SK-N-SH (cell line): Measurements from ENCODE around the gene FOXF1. TPM values are rescaled to one million over a fixed set of nuclear protein-coding genes. Genes with fewer than 3 reads are reported as not detected.
A peak's percentile ranks its signal among the peaks of the same experiment; 100 is the strongest.

Experiments
- CTCF ChIA-PET: fragments of 300-600, 350-600 bp; formaldehyde crosslinking; extraction: SDS; loops from one replicate; lab custom pipeline; 2021; lab: Yijun Ruan, JAX
- POLR2A ChIA-PET: fragments of 350-600 bp; sonication (Branson Sonifier 250); formaldehyde crosslinking; extraction: SDS; loops from one replicate; lab custom pipeline; 2020; ENCODE audit warnings: antibody characterized with exemption, inconsistent platforms; lab: Yijun Ruan, JAX
- DNase-seq: peaks from one replicate; pipeline ENCODE4 v3.0.0; 2012
- H2AFZ ChIP-seq: fragments of 200-600 bp; sonication (generic); 2 replicates; pipeline ENCODE4 v1.8.1; 2016; ENCODE audit warnings: antibody characterized with exemption, mild to moderate bottlenecking, low read depth
- H3F3A ChIP-seq: fragments of 200-600 bp; sonication (generic); replicated peaks from 2 replicates; pipeline ENCODE3; 2016; ENCODE audit warnings: antibody characterized with exemption, mild to moderate bottlenecking; ENCODE audit not compliant: insufficient read depth
- H3K27ac ChIP-seq, 2 experiments: fragments of 200-500 bp in 1 of 2; fragments of 200-600 bp in 1 of 2; sonication (Bioruptor generic) in 1 of 2; sonication (generic), shearing (Covaris generic) in 1 of 2; 2 replicates each; pipeline versions ENCODE4 v1.5.1 to v1.6.1; 2014 to 2016; ENCODE audit warnings: low read depth in 2 of 2, inconsistent platforms in 1 of 2, low read length in 1 of 2, mild to moderate bottlenecking in 1 of 2, mixed read lengths in 1 of 2
- H3K27me3 ChIP-seq: fragments of 200-600 bp; sonication (generic), shearing (Covaris generic); 2 replicates; pipeline ENCODE4 v1.6.1; 2016; ENCODE audit warnings: mixed run types; ENCODE audit not compliant: insufficient read depth
- H3K36me3 ChIP-seq, 2 experiments: fragments of 200-500 bp in 1 of 2; fragments of 200-600 bp in 1 of 2; sonication (Bioruptor generic) in 1 of 2; sonication (generic) in 1 of 2; replicated peaks in 1 of 2; 2 replicates each; pipeline versions ENCODE3 to v1.5.1; 2014 to 2016; ENCODE audit warnings: low read length in 1 of 2, mild to moderate bottlenecking in 1 of 2; ENCODE audit not compliant: insufficient read depth in 2 of 2, control insufficient read depth in 1 of 2
- H3K4me1 ChIP-seq, 2 experiments: fragments of 200-500 bp in 1 of 2; fragments of 200-600 bp in 1 of 2; sonication (Bioruptor generic) in 1 of 2; sonication (generic), shearing (Covaris generic) in 1 of 2; 2 replicates each; pipeline versions ENCODE4 v1.5.1 to v1.6.1; 2014 to 2016; ENCODE audit warnings: low read depth in 1 of 2, low read length in 1 of 2, mixed run types in 1 of 2; ENCODE audit not compliant: insufficient read depth in 2 of 2, control insufficient read depth in 1 of 2
- H3K4me2 ChIP-seq: fragments of 200-600 bp; sonication (generic), shearing (Covaris generic); 2 replicates; pipeline ENCODE4 v1.6.1; 2017; ENCODE audit warnings: mixed run types
- H3K4me3 ChIP-seq, 2 experiments: fragments of 200-500 bp in 1 of 2; fragments of 200-600 bp in 1 of 2; sonication (Bioruptor generic) in 1 of 2; sonication (generic), shearing (Covaris generic) in 1 of 2; 2 replicates each; pipeline versions ENCODE4 v1.5.1 to v1.8.1; 2014 to 2016; ENCODE audit warnings: low read depth in 2 of 2, inconsistent platforms in 1 of 2, low read length in 1 of 2, mild to moderate bottlenecking in 1 of 2, mixed read lengths in 1 of 2, moderate library complexity in 1 of 2
- H3K79me2 ChIP-seq: fragments of 200-600 bp; sonication (generic); 2 replicates; pipeline ENCODE4 v1.8.1; 2017; ENCODE audit warnings: mild to moderate bottlenecking; ENCODE audit not compliant: insufficient read depth
- H3K9ac ChIP-seq: fragments of 200-600 bp; sonication (generic); 2 replicates; pipeline ENCODE4 v1.6.1; 2017; ENCODE audit warnings: mixed run types
- H3K9me2 ChIP-seq: fragments of 200-600 bp; sonication (generic); 2 replicates; pipeline ENCODE4 v1.6.1; 2017; ENCODE audit warnings: mixed run types
- H3K9me3 ChIP-seq: fragments of 200-600 bp; sonication (generic); 2 replicates; pipeline ENCODE4 v1.6.1; 2017; ENCODE audit warnings: mixed run types, mild to moderate bottlenecking, moderate library complexity
- H4K20me1 ChIP-seq: fragments of 200-600 bp; sonication (generic); 2 replicates; pipeline ENCODE4 v1.6.1; 2017; ENCODE audit warnings: mild to moderate bottlenecking, mixed run types; ENCODE audit not compliant: insufficient read depth
- EZH2phosphoT487 ChIP-seq: fragments of 200-600 bp; sonication (generic); IDR thresholded peaks from 2 replicates; pipeline ENCODE4 v1.6.1; 2017; ENCODE audit warnings: low read depth, mixed run types, mild to moderate bottlenecking, antibody characterized with exemption, moderate library complexity, borderline replicate concordance
- FOXJ3 ChIP-seq: sonication (generic); formaldehyde crosslinking; IDR thresholded peaks from 2 replicates; pipeline ENCODE4 v1.5.1; 2020; ENCODE audit warnings: mild to moderate bottlenecking, missing genetic modification reagents
- FOXM1 ChIP-seq: IDR thresholded peaks from 2 replicates; pipeline ENCODE4 v1.4.0; 2012; ENCODE audit warnings: low read depth, mild to moderate bottlenecking
- GABPA ChIP-seq: IDR thresholded peaks from 2 replicates; pipeline ENCODE4 v1.4.0; 2012; ENCODE audit warnings: low read depth, mild to moderate bottlenecking
- GATA2 ChIP-seq: sonication (generic); formaldehyde crosslinking; IDR thresholded peaks from 2 replicates; pipeline ENCODE4 v1.5.0; 2020; ENCODE audit warnings: mild to moderate bottlenecking, missing genetic modification reagents
- MEF2A ChIP-seq: IDR thresholded peaks from 2 replicates; pipeline ENCODE4 v1.4.0; 2012; ENCODE audit warnings: low read depth, borderline replicate concordance
- NFIC ChIP-seq: IDR thresholded peaks from 2 replicates; pipeline ENCODE4 v1.4.0; 2012; ENCODE audit warnings: borderline replicate concordance
- POLR2AphosphoS5 ChIP-seq: IDR thresholded peaks from 2 replicates; pipeline ENCODE4 v1.6.1; 2012; ENCODE audit warnings: low read depth, low read length
- RAD21 ChIP-seq: IDR thresholded peaks from 2 replicates; pipeline ENCODE4 v1.6.1; 2012; ENCODE audit warnings: mild to moderate bottlenecking, low read length
- RFX5 ChIP-seq: IDR thresholded peaks from 2 replicates; pipeline ENCODE4 v1.6.1; 2012; ENCODE audit warnings: mild to moderate bottlenecking, improper control_type of control experiment, low read length
- RXRA ChIP-seq: IDR thresholded peaks from 2 replicates; pipeline ENCODE4 v1.4.0; 2012; ENCODE audit warnings: low read depth, mild to moderate bottlenecking, borderline replicate concordance
- SIN3A ChIP-seq: IDR thresholded peaks from 2 replicates; pipeline ENCODE4 v1.6.1; 2012; ENCODE audit warnings: low read depth, mild to moderate bottlenecking, low read length, moderate library complexity, borderline replicate concordance
- SMC3 ChIP-seq: IDR thresholded peaks from 2 replicates; pipeline ENCODE4 v1.6.1; 2012; ENCODE audit warnings: low read depth, low read length, improper control_type of control experiment
- TAF1 ChIP-seq: IDR thresholded peaks from 2 replicates; pipeline ENCODE4 v1.6.1; 2012; ENCODE audit warnings: low read depth, mild to moderate bottlenecking, low read length, moderate library complexity, borderline replicate concordance
- WGBS: methylation state at CpG from one replicate; pipeline ENCODE4 v1.1.6; 2017; ENCODE audit warnings: low lambda C conversion rate; 5-methylcytosine and 5-hydroxymethylcytosine counted together
- polyA plus RNA-seq, 3 experiments: library from polyadenylated mRNA; depleted of rRNA; stranded (reverse); fragments of >200 nt; gene quantifications; 2 replicates each; pipeline ENCODE4 v1.2.3, GENCODE V29; 2012
- TF ChIP-seq, protein P1 (sequence below): fragments of 200-600 bp; sonication (generic); IDR thresholded peaks from 2 replicates; pipeline ENCODE4 v1.6.1; 2017; ENCODE audit warnings: antibody characterized with exemption, mild to moderate bottlenecking, moderate library complexity
- TF ChIP-seq, protein P2 (sequence below): IDR thresholded peaks from 2 replicates; pipeline ENCODE4 v1.4.0; 2012; ENCODE audit warnings: low read depth, borderline replicate concordance

Gene FOXF1
- polyA plus RNA-seq, 1 of the 3 experiments (the other 2 are of a cell fraction) = 0.02 TPM

DNA sequence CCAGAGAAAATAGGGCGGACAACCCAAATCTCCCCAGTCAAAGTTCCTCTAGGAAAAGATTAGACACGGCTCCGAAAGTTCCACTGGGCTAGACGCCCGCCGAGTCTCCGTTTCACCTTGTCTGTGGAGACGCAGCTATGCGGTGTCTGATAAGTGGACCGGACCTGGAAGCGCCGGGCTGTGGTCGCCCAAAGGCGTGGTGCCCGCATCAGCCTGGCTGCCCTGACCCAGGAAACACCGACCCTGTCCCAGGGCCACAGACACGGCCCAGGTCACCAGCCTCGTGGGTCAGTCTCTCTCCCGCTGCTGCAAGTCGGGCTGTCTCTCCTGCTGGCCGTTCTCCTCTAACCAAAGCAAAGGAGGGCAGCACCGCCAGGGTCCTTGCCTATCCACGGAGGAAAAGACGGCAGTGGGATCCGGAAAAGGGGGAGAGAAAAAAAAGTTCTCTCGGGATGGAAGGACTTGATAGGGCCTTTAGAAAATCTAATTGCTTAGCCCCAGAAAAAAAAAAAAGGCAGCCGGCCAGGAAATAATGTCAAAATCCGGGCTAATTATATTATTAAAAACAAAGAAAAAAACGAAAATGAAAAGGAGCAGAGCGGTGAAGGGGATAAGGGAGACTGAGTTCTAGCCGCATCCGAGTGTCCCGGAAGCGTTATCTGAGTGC is 13.9 kb upstream of the FOXF1 start:
- 5% methylated on average over 23 of the region's 34 CpGs for WGBS
- Histone ChIP-seq H4K20me1 (0 out of 2 replicates have a peak, but pooled peaks cover 4% of the 10 kb centered on the region), H3K4me2 (no peak overlapping the region), H3K4me1 (no peaks in the 10 kb centered on the region), H3K79me2 (no peaks in the 10 kb centered on the region), H3K9me2 (no peaks in the 10 kb centered on the region), H2AFZ (no peak overlapping the region), H3K36me3 (no peaks in the 10 kb centered on the region), H3K9me3 (no peaks in the 10 kb centered on the region), H3F3A (no peaks in the 10 kb centered on the region), H3K9ac (no peak overlapping the region), H3K4me3 (no peak overlapping the region), H3K27ac (no peak overlapping the region), H3K27me3 (peaks cover 97% of the 10 kb centered on the region)
- no peak for DNase-seq
- ChIA-PET POLR2A (no interaction called here), CTCF (no interaction called here)
- TF ChIP-seq RFX5 = no peak
- no peak for TF ChIP-seq GABPA
- no peak for TF ChIP-seq GATA2
- no peak for TF ChIP-seq FOXM1
- TF ChIP-seq MEF2A = no peak
- TF ChIP-seq TAF1 = no peak
- no peak for TF ChIP-seq FOXJ3
- no peak for TF ChIP-seq NFIC

DNA sequence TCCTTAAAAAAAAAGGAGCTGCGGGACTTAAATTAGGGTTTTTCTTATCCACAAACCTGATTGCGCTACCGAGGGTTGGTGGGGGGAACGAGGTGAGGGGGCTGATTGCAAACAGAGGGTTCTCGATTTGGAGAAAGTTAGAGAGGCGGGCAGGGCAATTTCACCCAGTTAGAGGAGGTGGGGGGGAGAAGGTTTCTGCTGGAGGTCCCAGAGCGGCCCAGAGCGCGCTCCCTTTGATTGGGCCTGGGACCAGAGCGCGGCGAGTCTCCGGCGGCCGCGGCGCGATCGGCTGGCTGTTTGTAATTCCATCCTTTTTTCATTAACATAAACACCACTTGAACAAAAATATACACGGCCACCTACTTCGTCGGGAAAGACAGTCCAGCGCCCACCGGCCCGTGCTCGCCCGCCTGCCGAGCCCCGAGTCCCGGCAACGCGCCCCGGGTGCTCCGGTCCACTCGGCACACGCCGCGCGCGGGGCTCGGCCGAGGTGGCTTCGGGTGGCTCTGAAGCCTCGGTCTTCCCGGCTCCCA is 13.3 kb upstream of the FOXF1 start:
- Histone ChIP-seq H3K4me1 (no peaks in the 10 kb centered on the region), H3K79me2 (no peaks in the 10 kb centered on the region), H2AFZ (no peak overlapping the region), H3K9me3 (no peaks in the 10 kb centered on the region), H3K36me3 (no peaks in the 10 kb centered on the region), H3K4me3 (no peak overlapping the region), H3K4me2 (no peak overlapping the region), H3F3A (no peaks in the 10 kb centered on the region), H3K27me3 (peaks cover 97% of the 10 kb centered on the region), H3K9ac (no peak overlapping the region), H3K27ac (no peak overlapping the region), H4K20me1 (0 out of 2 replicates have a peak, but pooled peaks cover 4% of the 10 kb centered on the region), H3K9me2 (no peaks in the 10 kb centered on the region)
- TF ChIP-seq SIN3A = no peak
- TF ChIP-seq NFIC = no peak
- 0 out of 2 replicates have a peak, but pooled peaks have one; percentile 32 for TF ChIP-seq EZH2phosphoT487
- WGBS = 11% methylated on average over 19 of the region's 45 CpGs
- POLR2A ChIA-PET = no interaction called here
- DNase-seq = no peak
- CTCF ChIA-PET = no interaction called here

DNA sequence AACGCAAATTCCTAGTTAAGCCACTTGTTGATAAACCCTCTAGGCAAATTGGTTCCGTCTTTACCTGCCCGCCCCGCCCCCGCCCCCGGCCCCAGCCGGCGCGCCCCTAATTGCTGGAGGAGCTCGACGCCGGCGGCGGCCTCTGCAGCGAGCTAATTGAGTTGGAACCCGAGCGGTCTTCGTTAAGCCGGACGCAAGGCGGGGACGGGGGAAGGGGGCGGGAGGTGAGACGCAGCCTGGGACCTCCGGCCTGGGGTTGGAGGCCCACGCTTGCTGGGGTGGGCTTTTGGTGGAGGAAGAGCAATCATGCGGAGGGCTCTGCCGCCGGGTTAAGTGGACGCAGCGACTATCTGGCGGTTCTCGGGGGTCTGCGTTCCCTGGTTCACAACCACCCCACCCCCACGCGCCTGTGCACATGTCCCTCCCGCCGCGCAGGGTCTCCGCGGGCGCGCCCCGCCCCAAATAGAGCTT is 12.7 kb upstream of the FOXF1 start:
- ChIA-PET POLR2A (no interaction called here), CTCF (no interaction called here)
- Histone ChIP-seq H3K36me3 (no peaks in the 10 kb centered on the region), H4K20me1 (0 out of 2 replicates have a peak, but pooled peaks cover 4% of the 10 kb centered on the region)
- no peak for TF ChIP-seq RAD21
- TF ChIP-seq FOXJ3 = no peak
- no peak for TF ChIP-seq POLR2AphosphoS5
- TF ChIP-seq, protein P1, sequence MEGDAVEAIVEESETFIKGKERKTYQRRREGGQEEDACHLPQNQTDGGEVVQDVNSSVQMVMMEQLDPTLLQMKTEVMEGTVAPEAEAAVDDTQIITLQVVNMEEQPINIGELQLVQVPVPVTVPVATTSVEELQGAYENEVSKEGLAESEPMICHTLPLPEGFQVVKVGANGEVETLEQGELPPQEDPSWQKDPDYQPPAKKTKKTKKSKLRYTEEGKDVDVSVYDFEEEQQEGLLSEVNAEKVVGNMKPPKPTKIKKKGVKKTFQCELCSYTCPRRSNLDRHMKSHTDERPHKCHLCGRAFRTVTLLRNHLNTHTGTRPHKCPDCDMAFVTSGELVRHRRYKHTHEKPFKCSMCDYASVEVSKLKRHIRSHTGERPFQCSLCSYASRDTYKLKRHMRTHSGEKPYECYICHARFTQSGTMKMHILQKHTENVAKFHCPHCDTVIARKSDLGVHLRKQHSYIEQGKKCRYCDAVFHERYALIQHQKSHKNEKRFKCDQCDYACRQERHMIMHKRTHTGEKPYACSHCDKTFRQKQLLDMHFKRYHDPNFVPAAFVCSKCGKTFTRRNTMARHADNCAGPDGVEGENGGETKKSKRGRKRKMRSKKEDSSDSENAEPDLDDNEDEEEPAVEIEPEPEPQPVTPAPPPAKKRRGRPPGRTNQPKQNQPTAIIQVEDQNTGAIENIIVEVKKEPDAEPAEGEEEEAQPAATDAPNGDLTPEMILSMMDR = no peak
- TF ChIP-seq, protein P2, sequence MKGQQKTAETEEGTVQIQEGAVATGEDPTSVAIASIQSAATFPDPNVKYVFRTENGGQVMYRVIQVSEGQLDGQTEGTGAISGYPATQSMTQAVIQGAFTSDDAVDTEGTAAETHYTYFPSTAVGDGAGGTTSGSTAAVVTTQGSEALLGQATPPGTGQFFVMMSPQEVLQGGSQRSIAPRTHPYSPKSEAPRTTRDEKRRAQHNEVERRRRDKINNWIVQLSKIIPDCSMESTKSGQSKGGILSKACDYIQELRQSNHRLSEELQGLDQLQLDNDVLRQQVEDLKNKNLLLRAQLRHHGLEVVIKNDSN = no peak
- no peak for TF ChIP-seq GATA2
- TF ChIP-seq RXRA = no peak
- TF ChIP-seq SMC3 = no peak
- TF ChIP-seq EZH2phosphoT487 = peak; percentile 60; the same call in 1 of the 2 replicates
- TF ChIP-seq, all 33 proteins: peak for 1
- Histone ChIP-seq H3F3A (no peaks in the 10 kb centered on the region), H3K4me3 (no peak overlapping the region), H2AFZ (no peak overlapping the region), H3K9ac (no peak overlapping the region), H3K9me3 (no peaks in the 10 kb centered on the region), H3K27ac (no peak overlapping the region), H3K79me2 (no peaks in the 10 kb centered on the region), H3K4me2 (no peak overlapping the region), H3K4me1 (no peaks in the 10 kb centered on the region), H3K27me3 (peaks cover 97% of the 10 kb centered on the region), H3K9me2 (no peaks in the 10 kb centered on the region)
- no peak for DNase-seq
- WGBS = 7% methylated on average over 17 of the region's 44 CpGs
